GM19468 (cell line): ENCODE data around the gene TMEM250.

Experiments used
- ATAC-seq: cut with Tn5 transposase; IDR thresholded peaks from one replicate; pipeline ENCODE4 v1.9.1; 2021; ENCODE audit warnings: mild to moderate bottlenecking, moderate library complexity, moderate number of reproducible peaks; ENCODE audit not compliant: unreplicated experiment; ENCODE audit errors: extremely low read depth

TMEM250 gene

GRCh38 chr9:136147890-136148714 lies 29.4 kb upstream of the TMEM250 start:
- no peak for ATAC-seq

GRCh38 chr9:136147038-136147889 lies 28.6 kb upstream of the TMEM250 start:
- no peak for ATAC-seq

GRCh38 chr9:136146126-136147037 lies 27.7 kb upstream of the TMEM250 start:
- ATAC-seq: no peak

- ATAC-seq: no peak
Observed at GRCh38 chr9:136145580-136145979, 26.9 kb upstream of the TMEM250 start.

GRCh38 chr9:136144450-136144849 lies 25.8 kb upstream of the TMEM250 start:
- no peak for ATAC-seq

- ATAC-seq: no peak
Observed at GRCh38 chr9:136143215-136144001, 24.7 kb upstream of the TMEM250 start.

- no peak for ATAC-seq
Observed at GRCh38 chr9:136142859-136143214, 24.2 kb upstream of the TMEM250 start.

GRCh38 chr9:136142414-136142796 lies 23.7 kb upstream of the TMEM250 start:
- ATAC-seq: no peak

GRCh38 chr9:136141682-136142413 lies 23.2 kb upstream of the TMEM250 start:
- no peak for ATAC-seq

- ATAC-seq: no peak
Observed at GRCh38 chr9:136140966-136141365, 22.3 kb upstream of the TMEM250 start.

- no peak for ATAC-seq
Observed at GRCh38 chr9:136140046-136140445, 21.4 kb upstream of the TMEM250 start.

- no peak for ATAC-seq
Observed at GRCh38 chr9:136138566-136138965, 19.9 kb upstream of the TMEM250 start.

GRCh38 chr9:136137321-136138265 lies 18.9 kb upstream of the TMEM250 start:
- ATAC-seq: no peak

- no peak for ATAC-seq
Observed at GRCh38 chr9:136136127-136136925, 17.7 kb upstream of the TMEM250 start.

GRCh38 chr9:136135326-136136126 lies 16.9 kb upstream of the TMEM250 start:
- no peak for ATAC-seq

GRCh38 chr9:136133959-136134484 lies 15.3 kb upstream of the TMEM250 start:
- no peak for ATAC-seq
